T-helper 2 cell treated with Interferon-gamma antibody and Interleukin-4, amounts not matched to agents 5 μg/mL and 100 μg/mL, for 36 hours (primary cell): ENCODE data around the gene MPV17.
"Not testable (repeated sequence)": the region's sequence is repeated elsewhere in the genome, so short reads cannot be mapped to it uniquely, and the experiment has no call there.

Source experiments
- DNase-seq: peaks from one replicate; pipeline ENCODE4 v3.0.0; 2021; ENCODE audit warnings: low spot score
- H3K27ac Mint-ChIP-seq: one replicate; pipeline ENCODE4 v1.8.0; 2021; ENCODE audit warnings: mild to moderate bottlenecking, mixed read lengths
- H3K27me3 Mint-ChIP-seq: one replicate; pipeline ENCODE4 v1.8.0; 2021; ENCODE audit warnings: low read depth, mixed read lengths
- H3K36me3 Mint-ChIP-seq: one replicate; pipeline ENCODE4 v1.8.0; 2021; ENCODE audit warnings: low read depth, mixed read lengths
- H3K4me1 Mint-ChIP-seq: one replicate; pipeline ENCODE4 v1.8.0; 2021; ENCODE audit warnings: low read depth, mixed read lengths
- H3K4me3 Mint-ChIP-seq: one replicate; pipeline ENCODE4 v1.8.0; 2022; ENCODE audit warnings: mild to moderate bottlenecking, moderate library complexity, mixed read lengths
- H3K9me3 Mint-ChIP-seq: one replicate; pipeline ENCODE4 v1.8.0; 2021; ENCODE audit warnings: mixed read lengths

The MPV17 gene

DNA sequence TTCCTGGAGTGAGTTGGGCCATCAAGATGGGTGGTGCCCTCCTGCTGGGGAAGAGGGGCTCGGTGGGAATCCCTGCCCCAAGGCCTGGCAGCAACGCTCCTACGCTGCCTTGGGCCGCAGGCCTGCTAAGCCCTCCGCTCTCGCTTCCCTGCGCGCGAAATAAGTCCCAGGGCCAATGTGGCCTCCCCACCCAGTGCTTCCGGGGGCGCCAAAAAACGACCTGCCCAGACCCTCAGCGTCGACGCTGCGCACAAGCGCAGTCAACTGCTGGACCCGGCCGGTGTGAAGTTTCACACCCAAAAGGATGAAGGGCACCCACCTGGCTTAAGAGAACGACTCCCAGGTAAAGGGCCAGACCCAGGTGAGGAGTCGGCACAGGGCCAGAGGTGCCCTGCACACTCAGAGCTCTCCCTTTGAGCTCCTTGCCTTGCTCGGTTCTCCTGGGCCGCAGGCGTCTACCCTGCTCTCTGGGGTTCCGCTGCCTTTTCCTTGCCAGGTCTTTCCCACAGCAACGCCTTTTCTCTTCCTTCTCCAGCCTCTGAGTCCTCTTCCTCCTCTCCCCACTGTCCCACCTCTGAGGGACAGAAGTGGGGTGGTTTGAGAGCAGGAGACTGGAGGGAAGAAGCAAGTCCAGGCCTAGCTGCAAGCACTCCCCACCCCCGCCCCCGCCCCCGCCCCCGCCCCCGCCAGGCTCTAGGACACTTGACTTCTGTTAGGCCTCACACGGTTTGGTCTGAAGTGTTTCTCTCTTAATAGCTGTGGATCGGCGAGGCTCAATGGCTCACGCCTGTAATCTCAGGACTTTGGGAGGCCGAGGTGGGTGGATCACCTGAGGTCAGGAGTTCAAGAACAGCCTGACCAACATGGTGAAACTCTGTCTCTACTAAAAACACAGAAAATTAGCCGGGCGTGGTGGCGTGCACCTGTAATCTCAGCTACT, 47.4 kb downstream of the MPV17 start, which contains the start of gene DNAJC5G:
Gene DNAJC5G, plus strand, starts transcription at position 223 of the 940 bp plus-strand sequence. CDS start 1,296 bp downstream, outside the sequence.
- Mint-ChIP-seq H3K9me3 (no peaks in the 10 kb centered on the region), H3K27me3 (peaks cover 8% of the 10 kb centered on the region), H3K36me3 (no peaks in the 10 kb centered on the region), H3K4me3 (no peak within 1 kb of the TSS), H3K4me1 (peaks cover 12% of the 10 kb centered on the region), H3K27ac (no peak within 1 kb of the TSS)
- DNase-seq: no peak

DNA sequence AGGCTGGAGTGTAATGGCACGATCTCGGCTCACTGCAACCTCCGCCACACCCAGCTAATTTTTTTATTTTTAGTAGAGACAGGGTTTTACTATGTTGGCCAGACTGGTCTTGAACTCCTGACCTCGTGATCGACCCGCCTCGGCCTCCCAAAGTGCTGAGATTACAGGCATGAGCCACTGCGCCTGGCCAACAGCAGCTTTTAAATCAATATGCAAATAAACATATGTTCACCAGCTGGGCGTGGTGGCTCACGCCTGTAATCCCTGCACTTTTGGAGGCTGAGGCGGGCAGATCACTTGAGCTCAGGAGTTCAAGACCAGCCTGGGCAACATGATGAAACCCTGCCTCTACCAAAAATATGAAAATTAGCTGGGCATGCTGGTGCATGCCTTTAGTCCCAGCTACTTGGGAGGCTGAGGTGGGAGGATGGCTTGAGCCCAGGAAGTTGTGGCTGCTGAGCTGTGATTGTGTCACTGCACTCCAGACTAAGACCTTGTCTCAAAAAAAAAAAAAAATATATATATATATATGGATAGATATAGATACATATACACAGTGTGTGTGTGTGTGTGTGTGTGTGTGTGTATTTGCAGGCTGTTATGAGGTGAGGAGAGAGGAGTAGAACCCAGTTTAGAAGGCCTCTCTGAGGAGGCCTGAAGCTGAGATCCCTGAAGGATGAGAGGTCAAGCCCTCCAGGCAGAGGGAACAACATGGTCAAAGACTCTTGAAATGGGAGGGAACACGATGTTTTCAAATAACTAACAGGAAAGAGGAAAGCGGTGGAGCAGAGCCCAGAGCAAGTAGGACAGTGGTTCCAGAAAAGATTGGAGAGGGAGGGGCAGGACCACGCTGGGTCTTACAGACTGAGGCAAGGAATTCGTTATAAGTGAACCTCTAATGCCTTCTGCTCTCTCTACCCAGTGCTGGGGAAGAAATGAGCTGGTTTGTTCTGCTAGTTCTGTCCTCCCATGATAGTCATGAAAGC, 50.1 kb downstream of the MPV17 start:
- H3K27me3 Mint-ChIP-seq: peaks cover 16% of the 10 kb centered on the region
- H3K4me3 Mint-ChIP-seq, H3K4me1 Mint-ChIP-seq, DNase-seq, H3K9me3 Mint-ChIP-seq, H3K36me3 Mint-ChIP-seq, H3K27ac Mint-ChIP-seq: not testable (repeated sequence)

DNA sequence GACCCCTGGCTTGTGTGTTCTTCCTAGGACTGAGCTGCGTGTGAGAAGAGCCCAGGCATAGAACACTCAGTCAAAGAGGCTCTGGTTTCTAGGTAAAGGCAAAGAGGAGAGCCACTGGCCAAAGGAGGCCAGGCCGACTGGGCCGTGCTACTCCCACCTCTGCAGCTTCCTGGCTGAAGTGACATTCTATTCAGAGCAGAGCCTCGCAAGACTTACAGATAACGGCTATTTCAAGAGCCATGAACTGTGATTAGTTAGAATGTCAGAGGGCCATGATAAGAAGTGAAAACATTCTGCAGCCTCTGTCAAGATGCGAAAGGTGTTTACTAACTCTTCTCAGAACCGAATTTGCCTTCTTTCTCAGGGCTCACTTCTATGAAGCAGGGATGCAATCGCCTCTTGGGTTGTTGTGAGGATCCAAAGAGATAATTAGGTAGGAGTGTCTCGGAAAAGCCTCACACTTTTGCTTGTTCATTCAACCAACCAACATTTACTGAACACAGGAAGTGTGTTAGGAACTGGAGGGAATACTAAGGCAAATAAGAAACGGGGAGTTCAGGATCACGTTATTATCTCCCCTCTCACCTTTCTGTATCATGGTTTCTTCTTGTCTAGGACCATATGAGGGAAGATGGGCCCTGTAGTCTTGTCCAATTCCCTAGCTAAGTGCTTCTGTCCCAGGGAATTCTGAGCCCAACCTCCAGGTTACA, 51.1 kb downstream of the MPV17 start:
- peaks cover 16% of the 10 kb centered on the region for H3K27me3 Mint-ChIP-seq
- H3K27ac Mint-ChIP-seq: no peak overlapping the region
- no peak overlapping the region for H3K4me3 Mint-ChIP-seq
- DNase-seq: no peak
- peaks cover 4% of the 10 kb centered on the region for H3K4me1 Mint-ChIP-seq
- H3K9me3 Mint-ChIP-seq: no peaks in the 10 kb centered on the region
- no peaks in the 10 kb centered on the region for H3K36me3 Mint-ChIP-seq

DNA sequence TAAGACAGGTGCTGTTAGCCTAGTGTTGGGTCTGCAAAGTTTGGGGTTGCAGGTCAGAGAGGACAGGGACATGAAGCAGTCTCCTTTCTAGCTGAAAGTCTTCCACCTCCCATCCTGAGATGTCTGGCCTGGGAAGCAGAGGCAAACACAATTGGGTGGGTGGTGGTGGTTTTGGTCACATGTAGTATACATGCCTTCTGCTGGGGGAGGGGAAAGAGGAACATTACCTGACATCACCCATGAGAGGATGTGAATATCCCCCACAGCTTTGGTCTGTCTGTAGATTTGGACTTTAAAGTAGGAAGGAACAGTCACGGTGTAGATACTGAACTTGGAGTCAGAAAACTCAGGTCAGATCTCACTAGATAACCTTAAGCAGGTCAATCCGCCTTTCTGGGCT, 52.2 kb downstream of the MPV17 start:
- Mint-ChIP-seq H3K4me1 (peaks cover 4% of the 10 kb centered on the region), H3K27ac (no peak overlapping the region)
- DNase-seq: no peak

DNA sequence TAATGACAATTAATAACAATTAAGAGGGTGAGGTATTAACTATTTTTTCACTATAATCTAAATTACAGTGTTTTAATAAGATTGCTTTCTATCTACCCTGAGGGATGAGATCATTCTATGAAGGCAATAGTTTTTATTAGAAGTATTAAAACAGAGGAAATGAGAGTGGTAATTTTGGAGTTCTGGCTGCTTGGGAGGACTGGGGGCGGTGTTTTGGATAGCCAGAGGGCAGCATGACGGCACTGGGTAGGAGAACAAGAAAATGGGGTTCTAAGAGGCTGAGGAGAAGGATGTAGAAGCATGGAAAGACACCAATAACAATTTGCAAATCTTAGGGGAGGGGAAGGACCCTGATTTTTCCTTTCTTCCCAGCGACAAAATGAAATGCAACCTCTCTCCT, 52.8 kb downstream of the MPV17 start:
- no peak overlapping the region for H3K27ac Mint-ChIP-seq
- peaks cover 8% of the 10 kb centered on the region for H3K4me1 Mint-ChIP-seq
- peaks cover 16% of the 10 kb centered on the region for H3K27me3 Mint-ChIP-seq
- DNase-seq: no peak
- H3K9me3 Mint-ChIP-seq: no peaks in the 10 kb centered on the region
- no peak overlapping the region for H3K4me3 Mint-ChIP-seq
- no peaks in the 10 kb centered on the region for H3K36me3 Mint-ChIP-seq

More for the DNA sequence above, 52.2 kb downstream of the MPV17 start:
- H3K9me3 Mint-ChIP-seq: no peaks in the 10 kb centered on the region
- no peak overlapping the region for H3K4me3 Mint-ChIP-seq
- no peaks in the 10 kb centered on the region for H3K36me3 Mint-ChIP-seq
- H3K27me3 Mint-ChIP-seq: peaks cover 16% of the 10 kb centered on the region

DNA sequence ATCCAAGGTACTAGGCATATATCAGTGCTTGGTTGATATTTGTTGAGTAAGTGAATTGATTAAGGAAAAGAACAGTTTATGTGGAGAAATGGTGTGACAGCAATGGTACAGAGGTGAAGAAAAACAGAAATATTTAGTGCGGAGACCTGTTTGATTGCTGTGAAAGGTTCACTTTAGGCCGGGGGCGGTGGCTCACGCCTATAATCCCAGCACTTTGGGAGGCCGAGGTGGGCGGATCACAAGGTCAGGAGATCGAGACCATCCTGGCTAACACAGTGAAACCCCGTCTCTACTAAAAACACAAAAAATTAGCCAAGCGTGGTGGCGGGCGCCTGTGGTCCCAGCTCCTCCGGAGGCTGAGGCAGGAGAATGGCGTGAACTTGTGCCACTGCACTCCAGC, 54.6 kb downstream of the MPV17 start:
- H3K4me3 Mint-ChIP-seq, H3K27ac Mint-ChIP-seq, DNase-seq, H3K36me3 Mint-ChIP-seq, H3K9me3 Mint-ChIP-seq: not testable (repeated sequence)
- peaks cover 26% of the 10 kb centered on the region for H3K27me3 Mint-ChIP-seq
- peaks cover 18% of the 10 kb centered on the region for H3K4me1 Mint-ChIP-seq

DNA sequence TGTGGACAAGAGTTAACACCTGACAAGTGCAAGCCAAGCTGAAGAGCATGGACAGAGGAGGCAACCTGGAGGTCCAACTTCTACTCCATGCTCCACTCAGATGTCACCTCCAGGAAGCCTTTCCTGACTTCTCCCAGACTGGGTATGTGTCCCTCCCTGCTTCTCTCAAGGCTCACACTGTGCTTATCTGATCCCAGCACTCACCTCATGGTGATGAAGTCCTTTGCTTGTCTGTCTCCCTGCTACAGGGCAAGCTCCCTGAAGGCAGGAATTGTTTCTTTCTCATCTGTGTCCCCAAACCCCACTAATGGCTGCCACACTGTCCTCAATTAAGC, 57.4 kb downstream of the MPV17 start:
- peaks cover 2% of the 10 kb centered on the region for H3K36me3 Mint-ChIP-seq
- DNase-seq: no peak
- no peak overlapping the region for H3K27ac Mint-ChIP-seq
- no peaks in the 10 kb centered on the region for H3K9me3 Mint-ChIP-seq
- peaks cover 17% of the 10 kb centered on the region for H3K4me1 Mint-ChIP-seq
- peaks cover 40% of the 10 kb centered on the region for H3K27me3 Mint-ChIP-seq
- H3K4me3 Mint-ChIP-seq: peak overlapping the region; percentile 65

DNA sequence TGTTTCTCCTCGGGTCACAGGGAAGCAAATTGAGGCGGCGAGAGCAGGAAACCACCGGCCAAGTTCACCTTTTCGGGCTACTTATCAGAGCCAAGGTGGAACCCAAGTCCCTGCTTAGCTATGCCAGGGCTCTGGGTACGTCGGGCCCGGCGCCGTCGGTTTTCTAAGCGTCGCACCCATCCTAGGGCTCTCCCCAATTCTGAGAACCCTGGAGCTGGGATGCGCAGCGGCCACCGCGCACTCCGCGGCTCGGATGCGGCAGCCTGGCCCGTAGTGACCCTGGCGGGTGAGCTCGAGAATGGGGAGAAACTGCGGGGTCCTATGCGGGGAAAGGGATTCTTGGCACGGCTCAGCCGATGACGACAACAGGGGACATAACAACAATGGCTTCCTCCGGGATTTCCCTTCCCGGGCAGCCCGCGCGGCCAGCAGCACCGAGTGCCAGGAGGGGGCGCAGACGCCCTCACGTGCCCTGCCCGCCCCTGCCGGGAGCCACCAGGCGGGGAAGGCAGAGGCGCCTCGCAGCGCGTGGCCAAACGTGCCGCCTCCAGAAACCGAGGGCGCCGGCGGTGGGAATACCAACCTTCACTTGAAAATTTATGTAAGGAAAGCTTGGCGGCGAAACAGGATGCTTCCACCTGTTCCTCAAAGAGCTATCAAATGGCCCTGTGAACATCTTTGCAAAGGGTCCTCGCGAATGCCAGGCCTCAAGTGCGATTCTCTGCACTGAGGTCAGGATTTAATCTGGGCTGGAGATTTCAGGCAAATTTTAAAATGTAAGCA, 58.0 kb downstream of the MPV17 start:
- H3K27ac Mint-ChIP-seq: no peak overlapping the region
- H3K4me3 Mint-ChIP-seq: peak overlapping the region; percentile 65
- H3K4me1 Mint-ChIP-seq: peaks cover 17% of the 10 kb centered on the region
- H3K36me3 Mint-ChIP-seq: peaks cover 2% of the 10 kb centered on the region
- peaks cover 44% of the 10 kb centered on the region for H3K27me3 Mint-ChIP-seq
- DNase-seq: peak; percentile 60
- H3K9me3 Mint-ChIP-seq: no peaks in the 10 kb centered on the region

DNA sequence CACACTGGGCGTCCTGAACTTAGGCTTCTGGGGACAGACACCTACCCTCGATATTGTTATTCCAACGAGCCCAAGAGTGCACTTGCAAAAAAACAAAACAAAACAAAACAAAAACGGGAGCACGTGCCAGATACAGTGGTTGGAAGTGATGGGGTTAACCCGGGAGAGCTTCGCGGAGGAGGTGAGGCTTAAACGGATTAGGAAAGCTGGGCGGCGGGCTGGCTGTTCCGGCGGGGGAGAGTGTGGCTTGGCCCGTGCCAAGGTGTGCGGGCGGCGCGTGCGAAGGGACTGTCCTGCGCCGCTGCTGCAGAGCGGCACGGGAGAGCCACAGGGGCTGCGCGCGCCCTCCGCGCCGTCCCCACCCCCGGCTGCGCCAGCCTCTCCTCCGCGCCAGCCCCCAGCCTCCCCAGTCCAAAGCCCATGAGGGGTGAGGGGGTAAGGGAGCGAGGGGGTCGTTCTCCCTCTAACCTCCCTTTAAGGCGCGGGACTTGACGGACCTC, 58.6 kb downstream of the MPV17 start:
- no peak overlapping the region for H3K27ac Mint-ChIP-seq
- H3K36me3 Mint-ChIP-seq: peaks cover 2% of the 10 kb centered on the region
- peaks cover 17% of the 10 kb centered on the region for H3K4me1 Mint-ChIP-seq
- DNase-seq: no peak
- H3K27me3 Mint-ChIP-seq: peaks cover 43% of the 10 kb centered on the region
- H3K9me3 Mint-ChIP-seq: no peaks in the 10 kb centered on the region
- H3K4me3 Mint-ChIP-seq: peak overlapping the region; percentile 93

DNA sequence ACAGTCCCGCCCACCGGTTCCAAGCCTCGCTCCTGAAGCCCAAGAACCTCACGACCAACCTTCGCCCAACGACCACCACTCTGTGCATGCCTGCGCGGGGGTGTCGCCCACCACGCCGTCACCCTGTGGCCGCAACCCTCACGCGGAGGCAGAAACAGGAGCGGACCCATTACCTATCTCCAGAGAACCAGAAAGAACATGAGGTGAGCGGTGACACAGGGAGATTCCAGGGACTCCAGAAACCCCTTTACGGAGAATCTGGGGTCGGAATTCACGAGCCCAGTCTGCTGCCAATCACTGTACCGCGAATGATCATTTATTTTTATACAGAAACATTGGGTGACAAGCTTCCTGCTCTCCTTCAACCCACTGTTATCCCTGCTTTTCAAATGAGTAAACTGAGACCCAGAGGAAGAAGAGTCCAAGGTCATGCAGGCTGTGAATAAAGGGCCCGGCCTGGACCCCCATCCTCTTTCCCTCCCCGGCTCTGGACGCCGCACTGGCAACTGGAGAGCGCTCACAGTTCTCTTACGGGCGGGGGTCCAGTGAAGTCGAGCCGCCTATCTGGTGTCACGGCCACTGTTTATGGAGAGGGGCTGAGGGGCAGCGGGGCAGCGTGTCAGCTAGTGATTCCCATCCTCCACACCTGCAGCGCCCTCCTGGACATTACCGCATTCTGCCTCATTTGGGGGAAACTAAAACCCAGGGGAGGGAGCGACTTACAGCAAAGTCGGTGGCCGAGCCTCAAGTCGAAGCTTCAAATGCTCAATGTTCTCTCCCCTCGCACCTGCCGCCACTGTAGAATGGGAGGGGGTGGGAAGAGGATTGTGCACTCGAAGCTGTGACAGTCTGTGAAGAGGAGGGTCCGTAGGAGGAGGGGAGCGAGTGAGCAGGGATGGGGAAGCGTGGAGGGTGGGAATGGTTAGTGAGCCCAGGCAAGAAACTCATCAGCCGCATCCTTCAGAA, 59.3 kb downstream of the MPV17 start:
- no peak for DNase-seq
- H3K4me3 Mint-ChIP-seq: peak overlapping the region; percentile 93
- peak overlapping the region; percentile 29 for H3K27ac Mint-ChIP-seq
- peaks cover 17% of the 10 kb centered on the region for H3K4me1 Mint-ChIP-seq
- no peaks in the 10 kb centered on the region for H3K9me3 Mint-ChIP-seq
- H3K27me3 Mint-ChIP-seq: peaks cover 43% of the 10 kb centered on the region
- H3K36me3 Mint-ChIP-seq: peaks cover 2% of the 10 kb centered on the region

DNA sequence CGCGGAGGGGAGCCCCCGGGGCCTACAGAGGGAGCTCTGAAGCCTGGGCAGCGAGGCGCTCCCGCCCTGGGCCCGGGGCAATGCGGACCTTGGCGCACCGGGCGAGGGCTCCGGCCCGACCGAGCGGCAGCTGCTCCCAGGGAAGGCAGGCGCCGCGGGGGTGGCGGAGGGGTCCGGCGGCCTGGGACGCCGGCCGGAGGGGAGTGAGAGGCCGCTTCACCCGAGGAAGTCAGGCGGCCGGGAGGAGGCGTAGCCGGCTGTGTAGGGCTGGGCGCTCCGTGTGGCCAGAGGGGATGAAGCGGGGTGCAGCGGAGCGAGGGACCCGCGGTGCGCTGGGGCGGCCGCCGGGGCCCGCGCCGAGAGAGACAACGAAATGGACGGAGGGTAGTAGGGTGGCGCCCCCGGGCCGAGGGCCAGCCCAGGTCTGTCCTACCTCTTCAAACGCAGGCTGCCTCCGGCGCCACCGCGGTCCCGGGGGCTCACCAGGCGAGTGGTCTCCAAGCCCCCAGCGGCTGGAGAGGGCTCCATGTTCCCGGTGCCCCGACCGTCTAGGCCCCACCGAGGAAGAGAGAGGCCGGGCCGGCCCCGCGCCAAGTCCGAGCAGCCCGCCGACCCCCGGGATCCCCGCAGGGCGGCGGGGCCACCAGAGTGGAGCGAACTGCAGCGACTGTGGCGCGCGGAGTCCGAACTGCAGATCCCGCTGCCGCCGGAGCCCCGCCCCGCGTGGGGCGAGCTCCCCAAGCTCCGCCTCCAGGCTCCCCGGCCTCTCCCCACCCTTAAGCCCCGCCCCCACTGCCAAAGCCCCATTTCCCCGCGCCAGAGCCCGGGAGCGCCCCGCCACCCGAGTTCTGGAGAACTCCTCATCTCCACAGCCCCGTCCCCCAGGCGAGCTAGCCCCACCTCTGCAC, 60.3 kb downstream of the MPV17 start, which contains the start of gene SLC30A3:
Gene SLC30A3, minus strand, starts transcription at position 669 of the 908 bp plus-strand sequence. Its CDS starts 141 bp downstream, at position 528.
- peak; percentile 66 for DNase-seq
- Mint-ChIP-seq H3K4me1 (peaks cover 17% of the 10 kb centered on the region), H3K36me3 (peaks cover 2% of the 10 kb centered on the region), H3K4me3 (peak within 1 kb of the TSS; percentile 93), H3K27ac (peak within 1 kb of the TSS; percentile 29), H3K9me3 (no peaks in the 10 kb centered on the region), H3K27me3 (peaks cover 45% of the 10 kb centered on the region)
